HepG2 (cell line): ENCODE data around the gene CD81.

ENCODE experiments used
- ADNP ChIP-seq: sonication (generic); formaldehyde crosslinking; IDR thresholded peaks from 2 replicates; pipeline ENCODE4 v1.4.0; 2020; ENCODE audit warnings: missing genetic modification reagents
- BORCS8-MEF2B ChIP-seq: sonication (generic); formaldehyde crosslinking; IDR thresholded peaks from 2 replicates; pipeline ENCODE4 v1.8.0; 2022; ENCODE audit warnings: mild to moderate bottlenecking, missing genetic modification reagents
- HNRNPL ChIP-seq: fragments of 200-400 bp; formaldehyde crosslinking; IDR thresholded peaks from 2 replicates; pipeline ENCODE4 v1.6.1; 2017; ENCODE audit warnings: mild to moderate bottlenecking, low read depth, low read length
- JARID2 ChIP-seq: sonication (generic); formaldehyde crosslinking; IDR thresholded peaks from 2 replicates; pipeline ENCODE4 v1.8.1; 2023; ENCODE audit warnings: missing genetic modification reagents, inconsistent platforms; ENCODE audit not compliant: insufficient replicate concordance
- JUND ChIP-seq: sonication (generic); formaldehyde crosslinking; IDR thresholded peaks from 2 replicates; pipeline ENCODE4 v1.8.0; 2022; ENCODE audit warnings: mild to moderate bottlenecking, missing genetic modification reagents
- POLR2AphosphoS5 ChIP-seq: IDR thresholded peaks from 2 replicates; pipeline ENCODE4 v1.6.1; 2012; ENCODE audit warnings: low read depth, low read length
- TBP ChIP-seq: sonication (generic); formaldehyde crosslinking; IDR thresholded peaks from 2 replicates; pipeline ENCODE4 v1.5.0; 2020; ENCODE audit warnings: missing genetic modification reagents
- ZNF232 ChIP-seq: sonication (generic); formaldehyde crosslinking; IDR thresholded peaks from 2 replicates; pipeline ENCODE4 v1.4.0; 2020; ENCODE audit warnings: missing genetic modification reagents, borderline replicate concordance
- ZNF605 ChIP-seq: sonication (generic); formaldehyde crosslinking; IDR thresholded peaks from 2 replicates; pipeline ENCODE4 v1.8.0; 2022; ENCODE audit warnings: mild to moderate bottlenecking, missing genetic modification reagents
- ZSCAN29 ChIP-seq: sonication (generic); formaldehyde crosslinking; conservative IDR thresholded peaks from 2 replicates; pipeline ENCODE4 v1.4.0; 2020; ENCODE audit warnings: mild to moderate bottlenecking, missing genetic modification reagents
- ZSCAN31 ChIP-seq: sonication (generic); formaldehyde crosslinking; IDR thresholded peaks from 2 replicates; pipeline ENCODE4 v1.5.0; 2020; ENCODE audit warnings: low read depth, mild to moderate bottlenecking, missing genetic modification reagents
- TF ChIP-seq, protein P1 (sequence below): sonication (generic); formaldehyde crosslinking; IDR thresholded peaks from 2 replicates; pipeline ENCODE4 v1.4.0; 2020; ENCODE audit warnings: missing genetic modification reagents, low read depth, mild to moderate bottlenecking, borderline replicate concordance
- TF ChIP-seq, protein P2 (sequence below): sonication (generic); formaldehyde crosslinking; IDR thresholded peaks from 2 replicates; pipeline ENCODE4 v1.5.1; 2020; ENCODE audit warnings: mild to moderate bottlenecking, missing genetic modification reagents, moderate library complexity

DNA sequence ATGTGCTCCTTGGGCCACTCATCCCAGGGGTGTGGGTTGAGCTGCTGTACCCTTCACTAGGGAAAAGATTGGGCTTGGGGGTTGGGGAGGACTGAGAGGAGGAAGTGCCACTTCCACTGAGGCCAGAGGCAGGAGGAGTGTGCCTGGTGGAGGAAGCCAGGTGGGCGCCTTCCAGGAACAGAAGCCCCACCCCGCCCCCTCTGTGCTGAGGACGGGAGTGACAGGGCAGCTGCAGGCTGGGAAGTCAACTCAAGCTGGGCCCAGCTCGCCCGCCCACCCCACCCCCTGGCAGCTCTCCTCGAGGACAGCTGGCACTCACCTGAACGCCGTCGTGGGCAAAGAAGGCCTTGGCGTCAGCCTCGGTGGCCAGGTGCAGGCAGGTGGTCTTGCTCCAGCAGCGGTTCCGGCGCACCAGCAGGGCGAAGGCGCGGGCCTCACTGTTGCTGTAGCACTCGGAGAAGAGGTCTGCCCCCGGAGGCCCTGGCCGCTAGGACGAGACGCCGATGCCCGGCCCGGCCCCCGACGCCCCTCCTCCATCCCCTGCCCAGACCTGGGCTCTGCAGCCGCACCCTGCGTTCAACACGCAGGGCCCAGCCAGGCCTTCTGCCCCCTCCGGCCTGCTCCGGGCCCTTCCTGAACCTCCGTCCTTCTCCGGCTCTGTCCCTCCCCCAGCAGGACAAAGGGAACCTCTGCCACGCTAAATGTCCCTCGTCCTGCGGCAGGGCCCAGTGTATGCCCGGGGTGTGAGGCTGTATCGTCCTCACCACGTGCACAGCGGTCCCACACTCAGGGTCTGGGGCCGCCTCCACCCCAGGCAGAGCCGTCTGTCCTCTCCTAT is 36.9 kb downstream of the CD81 start:
- TF ChIP-seq ADNP (CRISPR knock-in tag), result no peak
- TF ChIP-seq, protein P1, sequence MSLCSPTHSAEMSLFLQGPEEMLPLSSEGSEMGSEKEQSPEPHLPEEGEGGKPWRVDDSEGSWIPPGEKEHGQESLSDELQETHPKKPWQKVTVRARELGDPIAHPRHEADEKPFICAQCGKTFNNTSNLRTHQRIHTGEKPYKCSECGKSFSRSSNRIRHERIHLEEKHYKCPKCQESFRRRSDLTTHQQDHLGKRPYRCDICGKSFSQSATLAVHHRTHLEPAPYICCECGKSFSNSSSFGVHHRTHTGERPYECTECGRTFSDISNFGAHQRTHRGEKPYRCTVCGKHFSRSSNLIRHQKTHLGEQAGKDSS, result no peak
- TF ChIP-seq ZNF605 (CRISPR knock-in tag), result no peak
- TF ChIP-seq JUND (CRISPR knock-in tag), result no peak
- TF ChIP-seq BORCS8-MEF2B (CRISPR knock-in tag), result no peak
- no peak for TF ChIP-seq POLR2AphosphoS5
- no peak for TF ChIP-seq JARID2
- no peak for TF ChIP-seq TBP (CRISPR knock-in tag)
- no peak for TF ChIP-seq ZNF232 (CRISPR knock-in tag)
- no peak for TF ChIP-seq ZSCAN31
- TF ChIP-seq HNRNPL, result no peak
- TF ChIP-seq ZSCAN29 (CRISPR knock-in tag), result no peak
- TF ChIP-seq, protein P2, sequence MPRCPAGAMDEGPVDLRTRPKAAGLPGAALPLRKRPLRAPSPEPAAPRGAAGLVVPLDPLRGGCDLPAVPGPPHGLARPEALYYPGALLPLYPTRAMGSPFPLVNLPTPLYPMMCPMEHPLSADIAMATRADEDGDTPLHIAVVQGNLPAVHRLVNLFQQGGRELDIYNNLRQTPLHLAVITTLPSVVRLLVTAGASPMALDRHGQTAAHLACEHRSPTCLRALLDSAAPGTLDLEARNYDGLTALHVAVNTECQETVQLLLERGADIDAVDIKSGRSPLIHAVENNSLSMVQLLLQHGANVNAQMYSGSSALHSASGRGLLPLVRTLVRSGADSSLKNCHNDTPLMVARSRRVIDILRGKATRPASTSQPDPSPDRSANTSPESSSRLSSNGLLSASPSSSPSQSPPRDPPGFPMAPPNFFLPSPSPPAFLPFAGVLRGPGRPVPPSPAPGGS (CRISPR knock-in tag), result no peak
